ENCODE data around the gene ABTB2.

ABTB2 gene

GRCh38 chr11:34360046-34360445 lies 2.2 kb upstream of the ABTB2 start:
- no peak for DNase-seq (ENCODE audit: low read depth)

- DNase-seq (ENCODE audit: low read depth): no peak
Observed at GRCh38 chr11:34359548-34359891, 1.7 kb upstream of the ABTB2 start.

GRCh38 chr11:34358728-34359547 lies 1.1 kb upstream of the ABTB2 start:
- DNase-seq (ENCODE audit: low read depth): no peak

GRCh38 chr11:34358258-34358727 lies 483 bp upstream of the ABTB2 start:
- DNase-seq (ENCODE audit: low read depth): no peak

- no peak for DNase-seq (ENCODE audit: low read depth)
Observed at GRCh38 chr11:34356913-34357700, 703 bp downstream of the ABTB2 start.

GRCh38 chr11:34356576-34356912 lies 1.3 kb downstream of the ABTB2 start:
- no peak for DNase-seq (ENCODE audit: low read depth)

GRCh38 chr11:34356130-34356529 lies 1.7 kb downstream of the ABTB2 start:
- no peak for DNase-seq (ENCODE audit: low read depth)

GRCh38 chr11:34355726-34356125 lies 2.1 kb downstream of the ABTB2 start:
- DNase-seq (ENCODE audit: low read depth): no peak

GRCh38 chr11:34354782-34355181 lies 3.0 kb downstream of the ABTB2 start:
- DNase-seq (ENCODE audit: low read depth): no peak

- no peak for DNase-seq (ENCODE audit: low read depth)
Observed at GRCh38 chr11:34353881-34354280, 3.9 kb downstream of the ABTB2 start.

GRCh38 chr11:34351687-34352469 lies 5.9 kb downstream of the ABTB2 start:
- DNase-seq (ENCODE audit: low read depth): no peak

- DNase-seq (ENCODE audit: low read depth): no peak
Observed at GRCh38 chr11:34351051-34351450, 6.8 kb downstream of the ABTB2 start.

- no peak for DNase-seq (ENCODE audit: low read depth)
Observed at GRCh38 chr11:34349882-34350281, 7.9 kb downstream of the ABTB2 start.

GRCh38 chr11:34348919-34349318 lies 8.9 kb downstream of the ABTB2 start:
- DNase-seq (ENCODE audit: low read depth): no peak

GRCh38 chr11:34348096-34348495 lies 9.7 kb downstream of the ABTB2 start:
- no peak for DNase-seq (ENCODE audit: low read depth)

GRCh38 chr11:34346551-34346950 lies 11.3 kb downstream of the ABTB2 start:
- DNase-seq (ENCODE audit: low read depth): no peak

- no peak for DNase-seq (ENCODE audit: low read depth)
Observed at GRCh38 chr11:34345991-34346480, 11.8 kb downstream of the ABTB2 start.

GRCh38 chr11:34345540-34345876 lies 12.3 kb downstream of the ABTB2 start:
- DNase-seq (ENCODE audit: low read depth): no peak

GRCh38 chr11:34344768-34345539 lies 12.9 kb downstream of the ABTB2 start:
- no peak for DNase-seq (ENCODE audit: low read depth)

GRCh38 chr11:34344410-34344767 lies 13.4 kb downstream of the ABTB2 start:
- DNase-seq (ENCODE audit: low read depth): no peak

GRCh38 chr11:34343686-34344085 lies 14.1 kb downstream of the ABTB2 start:
- no peak for DNase-seq (ENCODE audit: low read depth)

- no peak for DNase-seq (ENCODE audit: low read depth)
Observed at GRCh38 chr11:34343153-34343552, 14.7 kb downstream of the ABTB2 start.

Measured in CMK (cell line).